CD8-positive, alpha-beta memory T cell (primary cell): ENCODE measurements around the gene DDX46. TPM values are rescaled to one million over a fixed set of nuclear protein-coding genes. Genes with fewer than 3 reads are reported as not detected.

Experiments
- CTCF ChIA-PET: fragments of 350-600 bp; sonication (Branson Sonifier 250); formaldehyde crosslinking; loops from one replicate; lab custom pipeline; 2021; ENCODE audit warnings: antibody characterized with exemption; lab: Charles Lee
- POLR2A ChIA-PET: fragments of 350-600 bp; sonication (Branson Sonifier 250); formaldehyde crosslinking; loops from one replicate; lab custom pipeline; 2021; ENCODE audit warnings: antibody characterized with exemption; lab: Charles Lee
- DNase-seq, 5 donors: peaks; one replicate each; pipeline versions ENCODE4 v3.0.0 to v3.0.0-alpha.2; 2020 to 2022; ENCODE audit warnings: mixed read lengths in 1 of 5
- H3K27ac ChIP-seq: one replicate; pipeline ENCODE4 v1.7.0; 2013; ENCODE audit warnings: low read depth, mild to moderate bottlenecking, low read length, moderate library complexity
- H3K27me3 ChIP-seq: 2 replicates; pipeline ENCODE4 v1.7.0; 2013; ENCODE audit warnings: low read length, mild to moderate bottlenecking; ENCODE audit not compliant: insufficient read depth, poor library complexity, severe bottlenecking
- H3K36me3 ChIP-seq: 2 replicates; pipeline ENCODE4 v1.7.0; 2013; ENCODE audit warnings: mild to moderate bottlenecking, low read length, moderate library complexity; ENCODE audit not compliant: insufficient read depth
- H3K4me1 ChIP-seq: 2 replicates; pipeline ENCODE4 v1.7.0; 2013; ENCODE audit warnings: mild to moderate bottlenecking, low read length, moderate library complexity; ENCODE audit not compliant: insufficient read depth
- H3K4me3 ChIP-seq: 2 replicates; pipeline ENCODE4 v1.7.0; 2013; ENCODE audit warnings: mild to moderate bottlenecking, low read length
- H3K9me3 ChIP-seq: 2 replicates; pipeline ENCODE4 v1.7.0; 2013; ENCODE audit warnings: mild to moderate bottlenecking, low read length
- H3K27ac Mint-ChIP-seq, 8 donors: one replicate each; pipeline ENCODE4 v1.8.0; 2020 to 2021; ENCODE audit warnings: mixed read lengths in 8 of 8, mild to moderate bottlenecking in 6 of 8, inconsistent platforms in 3 of 8, moderate library complexity in 3 of 8
- H3K27me3 Mint-ChIP-seq, 2 donors: one replicate each; pipeline ENCODE4 v1.8.0; 2020 to 2021; ENCODE audit warnings: mixed read lengths in 2 of 2, mild to moderate bottlenecking in 1 of 2, moderate library complexity in 1 of 2
- H3K36me3 Mint-ChIP-seq, 3 donors: one replicate each; pipeline ENCODE4 v1.8.0; 2020 to 2021; ENCODE audit warnings: mixed read lengths in 3 of 3, inconsistent platforms in 1 of 3, mild to moderate bottlenecking in 1 of 3
- H3K4me1 Mint-ChIP-seq, 3 donors: one replicate each; pipeline ENCODE4 v1.8.0; 2020 to 2021; ENCODE audit warnings: mixed read lengths in 3 of 3, inconsistent platforms in 1 of 3, mild to moderate bottlenecking in 1 of 3
- H3K4me3 Mint-ChIP-seq, 7 donors: one replicate each; pipeline ENCODE4 v1.8.0; 2020 to 2021; ENCODE audit warnings: mixed read lengths in 7 of 7, mild to moderate bottlenecking in 6 of 7, moderate library complexity in 4 of 7, inconsistent platforms in 2 of 7
- H3K9me3 Mint-ChIP-seq, 5 donors: one replicate each; pipeline ENCODE4 v1.8.0; 2020 to 2022; ENCODE audit warnings: mixed read lengths in 5 of 5, mild to moderate bottlenecking in 3 of 5, moderate library complexity in 2 of 5, inconsistent platforms in 1 of 5
- polyA plus RNA-seq: library from polyadenylated mRNA; unstranded; fragments of 300-500 nt; fragmentation: Illumina TruSeq; gene quantifications from one replicate; pipeline ENCODE4 v1.2.3, GENCODE V29; 2021
- total RNA-seq, 2 experiments: library from RNA; stranded (reverse); gene quantifications; one replicate each; pipeline ENCODE4 v1.2.3, GENCODE V29; 2021

Gene DDX46
- total and polyA plus RNA-seq, 3 experiments from 2014 or later: 27.5 to 83.8 (median 81.3) TPM

DNA sequence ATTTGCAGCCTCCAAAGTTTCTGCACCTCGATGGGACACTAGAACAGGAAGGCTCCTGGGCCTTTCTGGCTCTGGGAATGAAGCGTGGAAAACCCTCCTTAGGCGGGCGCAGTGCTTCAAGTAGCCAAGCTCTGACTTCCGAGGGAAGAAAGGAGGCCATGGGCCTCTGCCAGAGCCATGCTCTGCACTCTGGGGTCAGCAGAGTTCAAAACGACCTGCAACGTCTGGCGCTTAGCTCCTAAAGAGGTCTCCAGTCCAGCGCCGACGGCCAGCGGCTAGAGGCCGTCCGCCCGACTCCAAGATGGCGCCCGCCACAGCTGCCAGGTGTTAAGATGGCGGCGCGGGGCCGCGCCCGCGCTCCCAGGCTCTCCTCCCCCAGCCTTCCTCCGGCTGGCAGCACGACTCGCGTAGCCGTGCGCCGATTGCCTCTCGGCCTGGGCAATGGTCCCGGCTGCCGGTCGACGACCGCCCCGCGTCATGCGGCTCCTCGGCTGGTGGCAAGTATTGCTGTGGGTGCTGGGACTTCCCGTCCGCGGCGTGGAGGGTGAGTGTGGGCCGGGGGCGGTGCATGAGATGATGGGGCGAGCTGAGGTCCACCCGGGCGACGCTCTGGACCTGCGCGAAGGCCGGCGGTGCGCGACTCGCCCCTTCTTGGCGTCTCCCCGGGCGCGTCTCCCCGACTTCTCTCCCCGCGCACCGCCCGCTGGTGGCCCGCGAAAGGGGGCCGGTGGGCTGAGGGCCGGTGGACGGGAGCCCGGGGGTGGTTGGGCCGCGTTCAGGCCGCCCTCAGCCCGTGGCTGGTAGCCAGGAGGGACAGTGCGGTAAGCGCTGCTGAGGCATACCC, 115.6 kb downstream of the DDX46 start, which contains the start of gene TXNDC15:
TXNDC15 (plus strand) TSS at position 385 of the 844 bp plus-strand sequence; CDS start at position 442, 57 bp downstream.
- CTCF ChIA-PET: interaction anchor here (0.6 to 3.3 kb wide), 8 partner anchors 10 to 522 kb away, joined by 3 to 17 read pairs (median 4); partner anchors contain the start of genes C5orf24, DDX46 and PCBD2

GRCh38 chr5:134874831-134875655, 116.5 kb downstream of the DDX46 start:
- Histone ChIP-seq H3K27ac (peak overlapping the region; percentile 88), H3K27me3 (no peaks in the 10 kb centered on the region), H3K9me3 (no peaks in the 10 kb centered on the region), H3K4me1 (peaks cover 34% of the 10 kb centered on the region), H3K4me3 (peak overlapping the region; percentile 99), H3K36me3 (no peaks in the 10 kb centered on the region)
- H3K9me3 Mint-ChIP-seq: no peaks in the 10 kb centered on the region
- H3K36me3 Mint-ChIP-seq: peaks cover 0 to 27% (median 4%) of the 10 kb centered on the region in 3 donors
- peak overlapping the region; percentile 93 to 99 (median 95) for H3K4me3 Mint-ChIP-seq
- ChIA-PET POLR2A (interaction anchor here (1.3 to 1.6 kb wide), 2 partner anchors 28 to 29 kb away, joined by 5 to 15 read pairs; partner anchors contain the start of gene C5orf24), CTCF (interaction anchor here (1.5 to 1.8 kb wide), 2 partner anchors 29 kb away, joined by 4 to 5 read pairs; partner anchors contain the start of genes C5orf24 and PCBD2)
- peak overlapping the region; percentile 92 to 99 (median 97) for H3K27ac Mint-ChIP-seq
- peaks cover 43 to 57% (median 54%) of the 10 kb centered on the region in 3 donors for H3K4me1 Mint-ChIP-seq
- DNase-seq: peak; percentile 2 to 47 (median 7)
- H3K27me3 Mint-ChIP-seq: no peaks in the 10 kb centered on the region

More for the DNA sequence above, 115.6 kb downstream of the DDX46 start, which contains the start of gene TXNDC15:
- Mint-ChIP-seq H3K9me3 (no peaks in the 10 kb centered on the region), H3K27ac (peak within 1 kb of the TSS; percentile 92 to 99 (median 97)), H3K36me3 (peaks cover 0 to 22% (median 4%) of the 10 kb centered on the region in 3 donors), H3K27me3 (no peaks in the 10 kb centered on the region), H3K4me1 (peaks cover 39 to 48% (median 45%) of the 10 kb centered on the region in 3 donors), H3K4me3 (peak within 1 kb of the TSS; percentile 93 to 99 (median 95))
- Histone ChIP-seq H3K36me3 (no peaks in the 10 kb centered on the region), H3K9me3 (no peaks in the 10 kb centered on the region), H3K27ac (peak within 1 kb of the TSS; percentile 88), H3K27me3 (no peaks in the 10 kb centered on the region), H3K4me3 (peak within 1 kb of the TSS; percentile 99), H3K4me1 (peaks cover 34% of the 10 kb centered on the region)
- DNase-seq: peak; percentile 73 to 88 (median 79)
- POLR2A ChIA-PET: interaction anchor here (0.7 to 1.8 kb wide), 5 partner anchors 27 to 136 kb away, joined by 3 to 20 read pairs (median 5); partner anchors contain the start of genes C5orf24, CAMLG and PCBD2

GRCh38 chr5:134877159-134877558, 118.6 kb downstream of the DDX46 start:
- Mint-ChIP-seq H3K27ac (peak overlapping the region; percentile 36 to 99 (median 88)), H3K9me3 (no peaks in the 10 kb centered on the region), H3K27me3 (no peaks in the 10 kb centered on the region), H3K4me1 (peaks cover 48 to 65% (median 62%) of the 10 kb centered on the region in 3 donors), H3K36me3 (peaks cover 0 to 32% (median 7%) of the 10 kb centered on the region in 3 donors), H3K4me3 (peak overlapping the region; percentile 9 to 94 (median 75))
- DNase-seq: no peak
- Histone ChIP-seq H3K9me3 (no peaks in the 10 kb centered on the region), H3K36me3 (no peaks in the 10 kb centered on the region), H3K4me3 (no peak overlapping the region), H3K4me1 (peaks cover 34% of the 10 kb centered on the region), H3K27me3 (no peaks in the 10 kb centered on the region), H3K27ac (no peak overlapping the region)
- ChIA-PET CTCF (no interaction called here), POLR2A (no interaction called here)

DNA sequence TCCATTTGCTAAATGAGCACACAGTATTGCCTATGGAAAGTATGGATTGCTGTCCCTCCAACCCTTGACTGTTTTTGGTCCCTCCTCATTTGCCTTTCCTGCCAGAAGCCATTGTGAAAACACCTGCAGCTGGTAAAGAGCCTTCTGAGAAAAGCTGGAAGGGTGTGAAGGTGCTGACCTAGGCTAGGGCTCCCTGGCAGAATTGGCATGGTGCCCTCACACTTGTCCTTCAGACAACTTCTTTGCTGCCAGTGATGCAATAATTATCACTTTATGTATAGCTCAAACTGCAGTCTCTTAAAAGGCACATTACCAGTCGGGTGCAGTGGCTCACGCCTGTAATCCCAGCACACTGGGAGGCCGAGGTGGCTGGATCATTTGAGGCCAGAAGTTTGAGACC, 119.8 kb downstream of the DDX46 start:
- no peaks in the 10 kb centered on the region for H3K9me3 ChIP-seq
- no peak overlapping the region for H3K27ac ChIP-seq
- Mint-ChIP-seq H3K27ac (peak overlapping the region in 5 of 8 donors; percentile 24 to 84 (median 73)), H3K36me3 (peaks cover 0 to 32% (median 7%) of the 10 kb centered on the region in 3 donors), H3K4me1 (peaks cover 46 to 64% (median 60%) of the 10 kb centered on the region in 3 donors), H3K9me3 (no peaks in the 10 kb centered on the region), H3K4me3 (peak overlapping the region in 2 of 7 donors; percentile 27 to 66), H3K27me3 (no peaks in the 10 kb centered on the region)
- no peak for DNase-seq
- peaks cover 30% of the 10 kb centered on the region for H3K4me1 ChIP-seq
- H3K36me3 ChIP-seq: no peaks in the 10 kb centered on the region
- ChIA-PET CTCF (no interaction called here), POLR2A (no interaction called here)
- H3K27me3 ChIP-seq: no peaks in the 10 kb centered on the region
- no peak overlapping the region for H3K4me3 ChIP-seq

GRCh38 chr5:134879456-134879855, 120.9 kb downstream of the DDX46 start:
- no peaks in the 10 kb centered on the region for H3K9me3 ChIP-seq
- H3K27ac ChIP-seq: no peak overlapping the region
- no peaks in the 10 kb centered on the region for H3K27me3 ChIP-seq
- Mint-ChIP-seq H3K4me3 (peak overlapping the region in 1 of 7 donors; percentile 11), H3K27ac (peak overlapping the region in 3 of 8 donors; percentile 40 to 92 (median 42)), H3K9me3 (no peaks in the 10 kb centered on the region), H3K4me1 (peaks cover 44 to 61% (median 57%) of the 10 kb centered on the region in 3 donors), H3K36me3 (peaks cover 0 to 27% (median 7%) of the 10 kb centered on the region in 3 donors), H3K27me3 (no peaks in the 10 kb centered on the region)
- DNase-seq: no peak
- no peak overlapping the region for H3K4me3 ChIP-seq
- peaks cover 24% of the 10 kb centered on the region for H3K4me1 ChIP-seq
- no peaks in the 10 kb centered on the region for H3K36me3 ChIP-seq
- CTCF ChIA-PET: no interaction called here
- POLR2A ChIA-PET: no interaction called here

Other genes with a start within 250 kb of the DDX46 start
- 100 to 1,000 TPM; 105 to 107 TPM for gene JADE2, start 233.1 kb upstream of the DDX46 start, total RNA-seq
- 47.1 TPM for gene JADE2, start 233.1 kb upstream of the DDX46 start, polyA plus RNA-seq
- gene SAR1B, start 126.0 kb upstream of the DDX46 start, total RNA-seq: 10 to 100 TPM; 59.7 to 61.5 TPM
- gene SAR1B, start 126.0 kb upstream of the DDX46 start, polyA plus RNA-seq: 46.4 TPM
- 10 to 100 TPM; 18.8 to 21.2 TPM for gene SEC24A, start 110.0 kb upstream of the DDX46 start, total RNA-seq
- 8.1 TPM for gene SEC24A, start 110.0 kb upstream of the DDX46 start, polyA plus RNA-seq
- 10 to 100 TPM; 23.1 to 23.6 TPM for gene CAMLG, start 20.2 kb upstream of the DDX46 start, total RNA-seq
- 42.2 TPM for gene CAMLG, start 20.2 kb upstream of the DDX46 start, polyA plus RNA-seq
- 10 to 100 TPM; 28.9 to 29.8 TPM for gene C5orf24, start 87.2 kb downstream of the DDX46 start, total RNA-seq
- 10.5 TPM for gene C5orf24, start 87.2 kb downstream of the DDX46 start, polyA plus RNA-seq
- gene TXNDC15, start 115.6 kb downstream of the DDX46 start, total RNA-seq: 10 to 100 TPM; 44.5 to 47.3 TPM
- gene TXNDC15, start 115.6 kb downstream of the DDX46 start, polyA plus RNA-seq: 22.1 TPM
- 10 to 100 TPM; 11.5 to 13.6 TPM for gene PCBD2, start 146.4 kb downstream of the DDX46 start, total RNA-seq
- gene PCBD2, start 146.4 kb downstream of the DDX46 start, polyA plus RNA-seq: 9.6 TPM
- gene CATSPER3, start 209.1 kb downstream of the DDX46 start, total RNA-seq: under 1 TPM; 0.18 to 0.29 TPM
- gene CATSPER3, start 209.1 kb downstream of the DDX46 start, polyA plus RNA-seq: 0.36 TPM